Stimulated activated CD8-positive, alpha-beta memory T cell treated with anti-CD3 and anti-CD28 coated beads, Interleukin-2, amount 100 ng/mL, for 48 hours (primary cell): ENCODE measurements around the gene ZNF684.
"Not testable (repeated sequence)": the region's sequence is repeated elsewhere in the genome, so short reads cannot be mapped to it uniquely, and the experiment has no call there.

Experiments
- DNase-seq, 2 donors: peaks; one replicate each; pipeline ENCODE4 v3.0.0-alpha.2; 2020; ENCODE audit warnings: low read depth in 2 of 2

Gene ZNF684

DNA sequence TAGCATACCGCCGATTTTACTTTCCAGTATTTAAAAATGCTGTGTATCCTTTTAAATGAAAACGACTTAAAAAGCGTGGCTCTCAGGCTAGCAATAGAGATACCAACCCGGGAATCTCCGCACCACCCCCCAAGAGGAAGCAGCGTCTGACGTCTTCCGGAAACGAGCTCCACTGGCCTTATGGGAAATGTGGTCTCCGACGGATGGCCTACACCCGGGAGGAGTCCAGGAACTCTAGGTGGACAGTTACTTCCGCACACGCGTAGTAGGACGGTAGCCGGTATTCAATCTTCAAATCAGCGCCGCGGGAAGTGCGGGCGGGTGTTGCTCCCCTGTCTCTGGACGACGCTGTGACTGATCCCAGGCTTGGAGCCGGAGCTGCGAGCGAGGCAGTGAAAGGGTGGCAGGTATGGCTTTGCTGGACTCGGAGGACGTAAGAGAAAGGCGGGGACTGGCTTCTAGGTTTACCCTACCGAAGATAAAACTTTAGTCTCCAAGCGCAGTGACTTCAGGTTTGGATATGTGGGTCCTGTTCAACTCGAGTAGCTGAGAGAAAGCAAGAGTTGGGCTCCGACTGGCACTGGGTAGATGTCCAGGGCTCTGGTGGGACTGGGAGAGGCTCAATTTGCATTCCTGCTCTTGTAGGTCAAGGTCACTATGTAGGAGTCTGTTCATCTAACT, at the start of gene ZNF684:
ZNF684 (plus strand) TSS at position 257 of the 681 bp plus-strand sequence. CDS start 1,530 bp downstream, outside the sequence.
- DNase-seq: peak; percentile 54 to 77

DNA sequence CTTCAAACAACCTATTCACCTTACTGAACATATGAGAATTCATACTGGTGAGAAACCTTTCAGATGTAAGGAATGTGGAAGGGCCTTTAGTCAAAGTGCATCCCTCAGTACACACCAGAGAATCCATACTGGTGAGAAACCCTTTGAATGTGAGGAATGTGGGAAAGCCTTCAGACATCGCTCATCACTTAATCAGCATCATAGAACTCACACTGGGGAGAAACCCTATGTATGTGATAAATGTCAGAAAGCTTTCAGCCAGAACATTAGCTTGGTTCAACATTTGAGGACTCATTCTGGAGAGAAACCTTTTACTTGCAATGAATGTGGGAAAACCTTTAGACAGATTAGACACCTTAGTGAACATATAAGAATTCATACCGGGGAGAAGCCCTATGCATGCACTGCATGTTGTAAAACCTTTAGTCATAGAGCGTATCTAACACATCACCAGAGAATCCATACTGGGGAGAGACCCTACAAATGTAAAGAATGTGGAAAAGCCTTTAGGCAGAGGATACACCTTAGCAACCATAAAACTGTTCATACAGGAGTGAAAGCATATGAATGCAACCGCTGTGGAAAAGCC, 36.0 kb upstream of the ZNF684 start:
- DNase-seq: no peak

- DNase-seq: not testable (repeated sequence)
Measured at GRCh38 chr1:40502651-40503050, 28.8 kb upstream of the ZNF684 start.

- no peak for DNase-seq
Measured at GRCh38 chr1:40507973-40508372, 23.5 kb upstream of the ZNF684 start.

DNA sequence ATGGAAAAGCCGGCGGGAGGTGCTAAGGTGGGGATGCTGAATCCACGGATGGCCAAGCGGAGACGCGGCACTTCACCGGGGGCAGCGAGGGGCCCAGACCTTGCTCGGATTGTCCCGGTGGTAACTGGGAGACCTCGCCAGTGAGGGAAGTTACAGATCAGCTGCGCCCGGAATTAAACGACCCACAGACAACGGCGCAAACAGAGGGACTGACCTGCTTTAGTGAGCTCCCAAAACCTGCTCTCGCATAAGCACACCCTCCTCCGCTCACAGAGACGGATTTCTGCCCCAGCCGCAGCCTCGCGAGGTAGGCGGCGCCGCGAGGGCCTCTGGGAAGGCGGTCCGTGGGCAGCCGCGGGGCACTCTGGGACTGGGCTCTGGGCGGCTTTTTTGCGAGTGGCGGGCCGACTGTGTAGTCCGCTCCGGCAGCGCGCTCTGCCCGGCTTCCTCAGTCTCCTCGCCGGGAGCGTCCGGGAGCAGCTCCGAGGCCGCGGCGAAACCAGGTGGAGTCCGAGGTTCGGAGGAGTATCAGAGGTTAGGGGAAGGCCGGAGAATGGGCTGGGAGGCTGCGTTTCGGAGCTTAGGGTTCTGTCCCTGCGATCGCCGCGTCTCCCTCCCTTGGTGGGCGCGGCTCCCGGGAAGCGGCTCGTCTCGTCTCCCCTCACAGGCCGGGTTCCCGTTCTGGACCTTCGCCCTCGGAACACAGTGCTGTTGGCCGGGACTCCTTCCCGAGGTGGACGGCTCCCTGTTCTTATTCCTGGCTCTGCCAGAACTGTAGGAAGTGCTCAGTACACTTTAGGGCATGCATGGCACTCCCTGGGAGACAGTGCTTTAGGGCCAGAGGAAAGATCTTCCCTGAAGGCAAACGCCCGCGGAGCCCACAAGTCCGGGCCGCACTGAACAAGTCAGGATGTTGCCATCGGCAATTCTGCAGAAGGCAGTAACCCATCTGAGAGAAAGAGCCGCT, 22.8 kb upstream of the ZNF684 start, which contains the start of gene EXO5:
EXO5 (plus strand) TSS at position 393 of the 967 bp plus-strand sequence. CDS start 5,778 bp downstream, outside the sequence.
- peak; percentile 79 to 81 for DNase-seq

DNA sequence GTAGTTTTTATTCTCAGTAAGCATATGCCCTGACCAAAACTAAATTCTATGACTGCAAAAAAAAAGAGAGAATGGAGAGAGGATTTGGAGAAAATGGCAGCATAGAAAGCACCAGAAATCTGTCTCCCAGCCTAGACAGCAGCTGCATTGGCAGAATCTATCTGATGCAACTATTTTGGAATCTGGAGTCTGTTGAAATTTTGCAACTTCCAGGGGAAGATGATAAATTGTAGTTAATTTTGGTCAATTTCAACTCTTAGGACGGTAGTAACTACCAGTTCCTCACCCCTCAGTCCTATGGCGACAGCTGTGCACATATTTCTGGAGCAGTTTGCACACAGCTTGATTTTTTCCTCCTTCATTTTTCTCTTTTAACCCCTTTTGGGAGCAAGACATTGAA, 11.9 kb upstream of the ZNF684 start:
- no peak for DNase-seq

GRCh38 chr1:40530735-40531380, 579 bp upstream of the ZNF684 start:
- DNase-seq: no peak

DNA sequence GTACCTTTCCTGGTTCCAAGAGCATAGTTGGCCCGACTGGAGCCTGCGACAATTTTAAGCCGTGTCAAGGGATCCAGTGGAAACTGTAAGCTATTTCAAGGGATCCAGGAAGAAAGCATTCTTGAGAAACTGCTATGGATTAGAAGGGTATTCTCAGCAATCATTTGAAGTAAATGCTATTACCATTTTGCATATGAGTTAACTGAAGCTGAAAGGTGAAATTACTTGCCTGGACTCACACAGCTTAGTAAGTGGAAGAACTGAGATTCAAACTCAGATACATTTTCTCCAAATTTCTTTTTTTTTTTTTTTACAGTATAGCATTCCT, 589 bp downstream of the ZNF684 start:
- DNase-seq: no peak

GRCh38 chr1:40532844-40533424, 1.5 kb downstream of the ZNF684 start:
- no peak for DNase-seq

- DNase-seq: no peak
Measured at GRCh38 chr1:40534589-40534988, 3.2 kb downstream of the ZNF684 start.

DNA sequence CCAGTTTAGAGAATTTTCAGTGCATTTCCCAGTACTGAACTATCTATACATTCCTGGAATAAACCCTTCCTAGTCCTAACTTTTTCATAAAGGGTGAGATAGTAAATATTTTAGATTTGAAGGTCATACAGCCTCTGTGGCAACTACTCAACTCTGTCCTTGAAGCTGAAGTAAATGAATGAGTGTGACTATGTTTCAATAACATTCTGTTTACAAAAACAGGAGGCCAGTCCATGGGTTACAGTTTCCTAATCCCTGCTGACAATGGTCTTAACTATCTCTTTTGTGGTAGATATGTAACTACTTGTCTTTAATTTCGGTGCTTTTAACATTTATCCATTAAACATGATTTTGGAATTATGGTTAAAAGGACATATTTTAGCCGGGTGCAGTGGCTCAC, 4.3 kb downstream of the ZNF684 start:
- DNase-seq: no peak

DNA sequence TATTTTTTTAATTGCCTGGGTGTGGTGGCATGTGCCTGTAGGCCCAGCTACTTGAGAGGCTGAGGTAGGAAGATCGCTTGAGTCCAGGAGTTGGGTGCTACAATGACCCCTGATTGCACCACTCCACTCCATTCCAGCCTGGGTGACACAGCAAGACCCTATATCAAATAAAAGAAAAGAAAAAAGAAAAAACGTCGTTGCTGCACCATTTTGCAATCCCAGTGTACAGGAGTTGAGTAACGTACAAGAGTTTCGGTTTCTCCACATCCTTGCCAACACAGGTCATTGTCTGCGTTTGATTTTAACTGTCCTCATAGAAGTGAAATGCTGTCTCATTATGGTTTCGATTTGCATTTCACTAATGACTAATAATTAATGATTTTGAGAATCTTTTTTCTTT, 7.9 kb downstream of the ZNF684 start:
- DNase-seq: no peak

DNA sequence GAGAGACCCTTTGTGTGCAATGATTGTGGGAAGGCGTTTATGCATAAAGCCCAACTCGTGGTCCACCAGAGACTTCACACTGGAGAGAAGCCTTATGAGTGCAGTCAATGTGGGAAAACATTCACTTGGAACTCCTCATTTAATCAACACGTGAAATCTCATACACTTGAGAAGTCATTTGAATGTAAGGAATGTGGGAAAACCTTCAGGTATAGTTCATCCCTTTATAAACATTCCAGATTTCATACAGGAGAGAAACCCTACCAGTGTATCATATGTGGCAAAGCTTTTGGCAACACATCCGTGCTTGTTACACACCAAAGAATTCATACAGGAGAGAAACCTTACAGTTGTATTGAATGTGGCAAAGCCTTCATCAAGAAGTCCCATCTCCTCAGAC, 15.5 kb downstream of the ZNF684 start:
- DNase-seq: no peak

GRCh38 chr1:40553017-40553416, 21.6 kb downstream of the ZNF684 start:
- no peak for DNase-seq

DNA sequence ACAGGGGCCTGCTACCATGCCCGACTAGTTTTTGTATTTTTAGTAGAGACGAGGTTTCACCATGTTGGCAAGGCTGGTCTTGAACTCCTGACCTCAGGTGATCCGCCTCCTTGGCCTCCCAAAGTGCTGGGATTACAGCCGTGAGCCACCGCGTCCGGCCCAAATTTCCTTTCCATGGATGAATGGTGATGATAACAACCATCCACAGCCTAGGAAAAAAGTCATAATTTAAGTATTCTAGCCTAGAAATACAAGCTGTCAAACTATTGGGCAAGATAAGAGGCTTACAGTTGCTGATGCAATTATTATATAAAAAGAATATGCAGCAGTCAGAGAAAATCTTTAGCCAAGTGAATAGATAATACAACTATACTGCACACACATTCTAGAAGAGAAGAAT, 23.4 kb downstream of the ZNF684 start:
- DNase-seq: not testable (repeated sequence)

DNA sequence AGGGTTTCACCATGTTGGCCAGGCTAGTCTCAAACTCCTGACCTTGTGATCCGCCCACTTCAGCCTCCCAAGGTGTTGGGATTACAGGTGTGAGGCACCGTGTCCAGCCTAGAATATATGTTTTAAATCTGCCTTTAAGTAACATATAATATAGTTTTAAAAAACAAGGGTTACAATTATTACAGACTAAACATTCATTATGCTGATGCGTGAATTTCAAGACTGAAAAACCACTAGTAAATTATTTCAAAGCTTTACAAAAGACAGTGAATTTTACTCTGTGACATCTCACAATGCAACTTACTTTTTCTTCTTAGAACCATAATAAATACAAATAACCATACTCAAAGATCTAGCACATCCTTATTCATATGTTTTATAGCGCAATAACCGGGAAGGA, 24.7 kb downstream of the ZNF684 start:
- DNase-seq: no peak

GRCh38 chr1:40558241-40558640, 26.8 kb downstream of the ZNF684 start:
- DNase-seq: not testable (repeated sequence)

DNA sequence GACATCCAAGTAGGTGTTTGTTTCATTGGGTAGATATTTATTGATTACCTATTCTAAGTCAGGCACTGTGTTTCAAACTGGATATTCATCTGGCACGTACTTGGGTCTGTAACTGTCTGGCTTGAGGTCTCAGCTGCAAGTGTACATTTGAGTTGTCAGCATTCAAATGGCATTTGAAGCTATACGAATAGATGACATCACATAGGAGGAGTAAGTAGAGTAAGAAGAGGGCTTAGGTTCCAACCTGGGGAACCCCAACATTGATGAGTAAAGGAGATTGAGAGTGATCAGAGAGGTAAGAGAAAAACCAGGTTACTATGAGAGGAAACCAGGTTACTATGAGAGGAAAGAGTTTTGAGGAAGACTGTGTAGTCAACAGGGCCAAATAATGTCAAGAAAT, 30.7 kb downstream of the ZNF684 start:
- DNase-seq: no peak

DNA sequence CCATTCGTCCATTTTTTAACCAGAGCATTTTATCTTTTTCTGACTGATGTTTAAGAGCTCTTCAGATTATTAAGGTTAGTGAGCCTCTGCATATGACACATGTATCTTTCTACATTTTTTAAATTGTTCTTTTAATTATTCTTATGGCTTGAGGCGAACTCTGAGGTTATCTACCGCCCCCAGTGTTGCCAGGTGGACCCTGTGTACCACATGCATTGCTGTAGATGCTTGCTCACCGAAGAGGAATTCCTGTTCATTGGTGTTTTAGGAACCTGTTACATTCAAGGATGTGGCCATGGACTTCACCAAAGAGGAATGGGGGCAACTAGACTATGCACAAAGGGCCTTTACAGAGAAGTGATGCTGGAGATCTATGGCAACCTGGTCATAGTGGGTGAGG, 31.8 kb downstream of the ZNF684 start:
- no peak for DNase-seq

DNA sequence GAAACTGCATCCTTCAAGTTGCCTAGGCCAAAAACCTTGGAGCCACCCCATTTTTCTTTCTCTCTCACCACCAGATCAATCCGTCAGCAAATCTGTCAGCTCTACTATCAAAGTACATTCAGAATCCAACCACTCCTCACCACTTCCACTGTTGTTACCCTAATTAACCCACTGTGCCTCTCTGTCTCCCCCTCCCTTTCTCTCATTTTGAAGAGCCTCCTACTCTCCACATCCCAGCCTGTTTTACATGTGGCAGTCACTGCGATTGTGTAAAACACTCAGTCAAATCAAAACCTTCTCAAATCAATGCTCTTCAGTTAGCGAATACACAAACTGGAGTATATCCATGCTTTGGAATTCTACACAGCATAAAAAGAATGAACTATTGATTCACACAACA, 33.1 kb downstream of the ZNF684 start:
- DNase-seq: no peak

DNA sequence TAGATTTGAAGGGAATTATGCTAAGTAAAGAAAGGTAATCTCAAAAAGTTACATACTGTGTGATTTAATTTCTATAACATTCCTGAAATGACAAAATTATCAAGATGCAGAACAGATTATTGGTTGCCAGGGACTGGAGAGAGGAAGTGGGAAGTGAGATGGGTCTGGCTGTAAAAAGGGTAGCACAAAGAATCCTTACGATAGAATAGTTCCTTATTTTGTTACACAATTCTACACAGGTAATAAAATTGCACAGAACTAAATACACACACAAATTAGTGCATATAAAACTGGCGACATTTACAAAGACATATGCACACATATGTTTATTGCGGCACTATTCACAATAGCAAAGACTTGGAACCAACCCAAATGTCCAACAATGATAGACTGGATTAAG, 33.5 kb downstream of the ZNF684 start:
- no peak for DNase-seq

- no peak for DNase-seq
Measured at GRCh38 chr1:40567825-40568224, 36.4 kb downstream of the ZNF684 start.
